Measurements from ENCODE around the gene LHFPL3.

DNA sequence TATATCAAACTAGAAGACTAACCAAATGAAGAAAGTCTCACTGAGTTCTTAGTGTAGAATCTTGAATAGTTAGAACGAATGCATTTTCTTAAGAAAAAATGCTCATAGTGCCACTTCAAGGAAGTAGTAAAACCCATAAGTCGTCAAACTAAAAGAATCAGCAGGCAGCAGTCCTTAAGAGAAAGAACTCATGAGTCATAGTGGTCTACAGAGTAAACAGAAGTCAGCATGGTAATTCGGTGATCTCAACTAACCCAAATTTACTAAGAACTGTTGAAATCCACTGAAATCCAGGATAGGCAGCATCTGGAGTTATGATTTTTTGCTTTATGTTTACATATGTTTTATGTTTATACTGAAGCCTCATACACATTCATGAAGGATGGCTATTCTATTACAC lies 256.2 kb downstream of the LHFPL3 start:
- TF ChIP-seq EZH2 (IDR thresholded peaks at IDR 0.05; ENCODE audit: borderline replicate concordance, insufficient read depth, low read depth, low read length, poor library complexity, severe bottlenecking): no peak
- TF ChIP-seq, protein P1, sequence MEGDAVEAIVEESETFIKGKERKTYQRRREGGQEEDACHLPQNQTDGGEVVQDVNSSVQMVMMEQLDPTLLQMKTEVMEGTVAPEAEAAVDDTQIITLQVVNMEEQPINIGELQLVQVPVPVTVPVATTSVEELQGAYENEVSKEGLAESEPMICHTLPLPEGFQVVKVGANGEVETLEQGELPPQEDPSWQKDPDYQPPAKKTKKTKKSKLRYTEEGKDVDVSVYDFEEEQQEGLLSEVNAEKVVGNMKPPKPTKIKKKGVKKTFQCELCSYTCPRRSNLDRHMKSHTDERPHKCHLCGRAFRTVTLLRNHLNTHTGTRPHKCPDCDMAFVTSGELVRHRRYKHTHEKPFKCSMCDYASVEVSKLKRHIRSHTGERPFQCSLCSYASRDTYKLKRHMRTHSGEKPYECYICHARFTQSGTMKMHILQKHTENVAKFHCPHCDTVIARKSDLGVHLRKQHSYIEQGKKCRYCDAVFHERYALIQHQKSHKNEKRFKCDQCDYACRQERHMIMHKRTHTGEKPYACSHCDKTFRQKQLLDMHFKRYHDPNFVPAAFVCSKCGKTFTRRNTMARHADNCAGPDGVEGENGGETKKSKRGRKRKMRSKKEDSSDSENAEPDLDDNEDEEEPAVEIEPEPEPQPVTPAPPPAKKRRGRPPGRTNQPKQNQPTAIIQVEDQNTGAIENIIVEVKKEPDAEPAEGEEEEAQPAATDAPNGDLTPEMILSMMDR (IDR thresholded peaks at IDR 0.05): no peak

Data from B cell (primary cell).